Activated CD4-positive, CD25-positive, alpha-beta regulatory T cell (primary cell): ENCODE data around the gene RNU1-1.
"Not testable (repeated sequence)": the region's sequence is repeated elsewhere in the genome, so short reads cannot be mapped to it uniquely, and the experiment has no call there.

Experiments used
- DNase-seq, 4 experiments: peaks; one replicate each; lab custom pipeline; 2025; lab: John Stamatoyannopoulos, UW

Gene RNU1-1

DNA sequence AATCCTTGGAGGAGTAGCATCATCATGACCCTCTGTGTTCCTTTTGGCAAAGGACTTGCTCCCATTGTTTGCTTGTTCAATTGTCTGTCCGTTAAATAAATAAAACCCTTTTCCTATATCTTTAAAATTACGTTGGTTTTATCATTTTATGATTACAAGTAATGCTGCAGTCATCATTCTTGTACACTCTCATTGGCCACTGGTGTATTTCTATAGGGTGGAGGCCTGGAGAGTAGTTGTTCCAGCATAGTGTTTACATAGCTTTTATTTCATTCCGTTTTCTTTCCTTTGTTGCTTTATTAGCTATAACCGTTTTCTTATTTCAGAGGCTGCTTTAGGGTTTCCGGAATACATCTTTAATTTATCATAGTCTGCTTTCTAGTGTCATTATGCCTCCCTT, 7.6 kb upstream of the RNU1-1 start:
- DNase-seq = not testable (repeated sequence)

DNA sequence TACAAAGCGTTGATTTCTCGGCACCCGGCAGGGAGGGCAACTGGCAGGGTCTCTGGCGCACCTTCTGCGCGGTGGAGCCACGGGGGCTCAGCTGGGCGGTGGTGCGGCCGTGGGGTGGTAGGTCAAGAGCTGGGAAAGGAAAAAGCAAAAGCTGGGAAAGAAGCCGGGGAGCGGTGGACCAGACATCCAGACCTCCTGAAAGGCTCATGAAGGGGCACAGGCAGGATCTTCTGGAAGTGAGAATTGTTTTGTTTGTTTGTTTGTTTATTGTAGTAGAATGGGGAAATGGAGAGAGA, 7.2 kb upstream of the RNU1-1 start:
- DNase-seq = no peak

DNA sequence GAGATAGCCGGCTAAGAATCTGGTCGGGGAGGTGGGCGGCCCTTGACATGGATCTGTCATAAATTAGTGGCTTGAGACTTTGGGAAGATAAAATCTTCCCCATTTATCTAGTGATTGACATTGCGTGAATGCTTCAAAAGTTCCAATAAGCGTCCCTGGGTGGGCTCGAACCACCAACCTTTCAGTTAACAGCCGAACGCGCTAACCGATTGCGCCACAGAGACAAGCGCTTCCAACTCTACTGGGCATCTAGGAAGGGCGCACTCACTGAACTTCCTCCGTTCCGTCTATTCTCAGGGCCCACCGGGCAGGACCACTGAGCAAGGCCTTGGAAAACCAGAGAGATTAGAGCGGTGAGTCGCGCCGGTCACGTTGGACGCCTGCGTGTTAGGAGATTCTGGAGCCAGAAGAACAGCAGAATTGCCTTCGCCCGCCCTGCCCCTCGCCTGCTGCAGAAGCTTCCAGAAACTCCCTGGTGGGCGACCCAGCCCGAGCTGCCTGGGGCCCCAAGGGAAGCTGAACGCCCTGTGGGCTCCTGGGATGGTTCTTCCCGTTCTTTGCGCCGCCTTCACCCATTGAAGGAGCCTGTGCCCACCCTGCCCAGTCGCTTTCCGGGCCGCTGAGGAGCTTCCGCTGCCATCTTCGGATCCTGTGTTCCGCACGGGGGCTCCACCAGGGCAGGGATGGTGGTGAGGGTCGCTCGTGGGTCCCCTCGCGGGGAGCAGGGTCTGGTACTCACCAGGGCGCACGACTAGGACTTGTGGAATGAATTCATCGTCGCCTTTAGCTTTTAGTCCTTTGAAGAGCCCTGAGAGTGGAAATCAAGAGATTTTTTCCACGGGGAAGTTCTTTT, 6.6 kb upstream of the RNU1-1 start:
- not testable (repeated sequence) for DNase-seq

DNA sequence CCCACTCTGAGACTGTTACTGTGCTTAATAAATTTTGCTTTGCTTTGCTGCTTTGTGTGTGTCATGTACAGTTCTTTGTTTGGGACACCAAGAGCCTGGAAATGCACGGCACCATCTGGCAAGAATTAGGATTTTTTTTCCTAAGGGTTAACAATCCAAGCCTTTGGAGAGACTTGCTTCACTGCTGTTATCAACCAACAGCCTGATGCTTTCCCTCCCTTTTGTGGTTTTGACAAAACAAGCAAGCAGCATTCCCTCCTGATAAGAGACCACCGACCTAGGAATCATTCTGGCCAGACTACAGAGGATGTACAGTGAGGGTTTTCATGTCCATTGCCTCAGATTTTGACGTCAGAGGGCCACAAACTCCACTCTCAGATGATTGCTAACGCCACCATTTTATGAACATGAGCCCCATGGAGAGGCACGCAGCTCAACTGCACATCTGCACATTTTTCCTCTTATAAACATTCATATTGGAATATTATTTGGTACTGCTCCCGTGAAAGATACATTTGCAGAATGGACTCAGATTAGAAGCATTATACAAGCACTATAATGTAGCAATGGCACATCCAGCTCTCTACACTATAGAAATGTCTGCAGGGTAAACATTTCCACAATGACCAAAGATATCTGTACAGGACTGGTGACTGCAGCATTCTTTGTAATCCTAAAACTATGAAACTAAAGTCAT, 5.3 kb upstream of the RNU1-1 start:
- not testable (repeated sequence) for DNase-seq

DNA sequence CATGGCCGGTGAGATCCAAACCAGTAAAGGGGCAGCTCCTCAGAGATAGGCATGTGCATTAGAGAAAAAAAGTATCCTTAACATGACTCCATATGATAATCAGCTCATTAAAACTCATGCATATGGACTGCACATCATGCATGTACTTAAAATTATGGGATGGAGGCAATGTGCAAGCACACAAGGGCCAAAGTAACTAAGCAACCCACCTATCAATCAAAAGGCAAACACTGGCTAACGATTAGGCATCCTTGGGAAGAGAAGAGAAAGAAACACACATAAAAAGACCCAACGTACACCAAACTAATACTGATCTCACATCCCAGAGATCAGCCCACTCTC, 4.8 kb upstream of the RNU1-1 start:
- DNase-seq = not testable (repeated sequence)

DNA sequence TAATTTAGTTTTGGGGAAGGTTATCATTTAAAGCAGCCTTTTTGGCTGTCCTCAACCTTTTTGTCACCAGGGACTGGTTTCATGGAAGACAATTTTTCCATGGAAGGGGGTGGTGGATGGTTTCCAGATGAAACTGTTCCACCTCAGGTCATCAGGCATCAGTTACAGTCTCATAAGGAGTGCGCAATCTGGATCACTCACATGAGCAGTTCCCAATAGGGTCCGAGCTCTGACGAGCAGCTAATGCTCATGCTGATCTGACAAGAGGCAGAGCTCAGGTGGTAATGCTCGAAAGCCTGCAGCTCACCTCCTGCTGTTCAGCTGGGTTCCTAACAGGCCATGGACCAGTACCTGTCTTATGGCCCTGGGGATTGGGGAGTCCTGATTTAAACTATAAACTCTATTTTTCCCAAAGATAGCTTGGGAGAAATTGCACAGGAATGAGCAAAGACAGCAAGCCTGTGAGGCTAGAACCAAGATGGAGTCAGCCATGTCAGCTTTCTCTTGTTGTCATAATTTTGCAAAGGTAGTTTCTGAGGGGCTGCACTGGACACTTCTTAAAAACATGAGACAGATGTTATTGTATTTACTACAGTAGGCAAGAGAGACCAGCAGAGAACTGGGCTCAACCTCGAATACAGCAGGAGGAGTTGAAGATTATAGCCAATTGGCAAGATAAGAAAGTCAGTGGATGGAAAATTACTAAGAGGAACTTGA, 2.8 kb upstream of the RNU1-1 start:
- DNase-seq = not testable (repeated sequence)

DNA sequence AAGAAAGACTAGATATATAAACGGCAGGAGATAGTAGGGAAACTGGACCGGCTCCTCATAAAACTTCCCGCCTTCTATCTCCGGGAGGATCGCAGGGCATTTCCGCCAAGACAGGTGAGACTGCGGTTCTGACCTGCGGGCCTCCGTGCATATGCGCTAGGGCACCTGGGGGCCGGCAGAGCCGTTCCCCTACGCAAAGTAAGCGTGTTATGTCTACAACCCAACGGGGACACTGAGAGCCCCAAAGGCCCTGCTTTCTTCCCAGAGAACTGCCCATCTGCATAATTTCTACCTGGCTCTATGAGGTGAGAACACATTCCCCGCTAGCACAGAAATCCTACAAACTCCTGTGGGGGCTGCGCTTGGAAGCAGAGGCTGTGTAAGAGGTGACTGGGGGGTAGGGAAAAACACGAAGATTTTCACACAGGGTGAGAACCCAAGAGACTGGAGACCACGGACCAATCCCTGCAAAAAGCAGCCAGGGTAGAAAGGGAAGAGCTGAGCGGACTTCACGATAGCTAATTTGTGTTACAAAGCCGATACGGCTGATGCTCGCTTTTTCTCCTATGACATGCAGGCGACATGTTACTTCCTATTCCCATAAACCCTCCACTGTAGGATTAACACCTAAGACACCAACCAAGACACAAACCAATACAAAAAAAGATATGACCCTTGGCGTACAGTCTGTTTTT, 526 bp downstream of the RNU1-1 start:
- DNase-seq = peak in 2 of 4 experiments; percentile 42 to 65

DNA sequence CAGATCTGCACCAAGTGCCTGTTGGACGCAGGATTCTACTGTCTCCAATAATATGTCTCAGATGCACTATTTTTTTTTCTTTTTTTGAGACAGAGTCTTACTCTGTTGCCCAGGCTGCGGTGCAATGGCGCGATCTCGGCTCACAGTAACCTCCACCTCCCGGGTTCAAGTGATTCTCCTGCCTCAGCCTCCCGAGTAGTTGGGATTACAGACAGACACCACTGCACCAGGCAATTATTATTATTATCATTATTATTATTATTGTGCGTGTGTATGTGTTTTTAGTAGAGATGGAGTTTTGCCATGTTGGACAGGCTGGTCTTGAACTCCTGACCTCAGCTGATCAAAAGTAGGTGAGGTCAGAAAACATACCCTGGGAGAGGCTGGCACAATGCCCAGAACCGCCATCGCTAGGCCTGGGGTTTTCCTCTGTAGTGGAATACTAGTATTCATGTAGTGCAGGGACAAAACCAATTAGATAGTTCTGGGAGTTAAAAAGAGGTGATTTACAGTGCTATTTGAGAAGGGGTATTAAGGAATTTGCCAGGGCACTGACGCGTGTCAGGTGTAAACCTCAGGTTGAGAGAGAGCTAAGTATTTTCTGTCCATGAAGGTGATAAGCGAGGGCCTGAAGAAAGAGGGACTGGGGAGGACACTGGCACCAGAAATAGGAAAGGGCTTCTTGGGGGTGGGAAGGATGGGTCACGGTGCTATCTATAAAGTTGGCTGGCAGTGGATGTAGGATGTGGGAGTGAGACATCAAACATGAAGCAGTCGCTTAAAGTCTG, 1.3 kb downstream of the RNU1-1 start:
- DNase-seq = not testable (repeated sequence)

DNA sequence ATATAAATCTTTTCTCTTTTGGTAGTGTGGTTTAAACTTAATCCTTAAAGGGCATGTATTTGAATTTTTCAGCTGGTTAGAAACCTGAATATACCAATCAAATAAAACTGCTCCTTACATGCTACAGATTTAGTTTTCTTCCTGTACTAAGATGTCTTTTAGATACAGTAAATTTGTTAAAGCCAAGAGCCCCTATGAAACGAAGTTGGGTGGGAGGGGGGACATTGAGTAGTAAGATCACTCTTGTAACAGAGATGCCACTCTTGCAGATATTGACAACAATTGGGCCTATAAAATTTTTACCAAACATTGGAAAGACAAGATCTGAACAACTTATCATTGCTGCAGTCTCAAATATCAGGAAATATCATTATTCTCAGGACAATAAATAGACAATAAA, 2.2 kb downstream of the RNU1-1 start:
- not testable (repeated sequence) for DNase-seq

DNA sequence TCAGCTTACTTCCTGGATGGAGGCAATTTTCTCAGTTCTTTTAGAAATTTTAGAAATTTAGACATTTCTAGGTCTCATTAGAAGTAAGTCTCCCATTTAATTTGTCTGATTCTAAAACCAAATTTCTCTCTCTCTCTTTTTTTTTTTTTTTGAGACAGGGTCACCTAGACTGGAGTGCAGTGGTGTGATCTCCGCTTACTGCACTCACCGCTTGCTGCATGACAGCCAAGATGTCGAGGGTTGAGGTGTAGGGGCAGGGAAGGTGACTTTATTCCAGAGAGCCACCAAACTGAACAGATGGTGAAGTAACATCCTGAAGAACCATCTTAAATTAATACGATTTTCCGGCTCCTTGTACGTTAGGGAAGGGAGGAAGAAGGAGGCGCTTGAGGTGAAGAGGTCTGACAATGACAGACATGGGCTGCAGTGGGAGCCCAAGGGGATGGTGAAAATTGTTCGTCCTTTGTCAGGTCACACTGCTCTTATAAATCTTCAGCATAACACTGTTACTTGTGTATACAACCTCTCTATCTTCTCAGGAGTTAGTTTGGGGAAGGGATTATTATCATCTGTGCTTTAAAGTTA, 5.1 kb downstream of the RNU1-1 start:
- not testable (repeated sequence) for DNase-seq

DNA sequence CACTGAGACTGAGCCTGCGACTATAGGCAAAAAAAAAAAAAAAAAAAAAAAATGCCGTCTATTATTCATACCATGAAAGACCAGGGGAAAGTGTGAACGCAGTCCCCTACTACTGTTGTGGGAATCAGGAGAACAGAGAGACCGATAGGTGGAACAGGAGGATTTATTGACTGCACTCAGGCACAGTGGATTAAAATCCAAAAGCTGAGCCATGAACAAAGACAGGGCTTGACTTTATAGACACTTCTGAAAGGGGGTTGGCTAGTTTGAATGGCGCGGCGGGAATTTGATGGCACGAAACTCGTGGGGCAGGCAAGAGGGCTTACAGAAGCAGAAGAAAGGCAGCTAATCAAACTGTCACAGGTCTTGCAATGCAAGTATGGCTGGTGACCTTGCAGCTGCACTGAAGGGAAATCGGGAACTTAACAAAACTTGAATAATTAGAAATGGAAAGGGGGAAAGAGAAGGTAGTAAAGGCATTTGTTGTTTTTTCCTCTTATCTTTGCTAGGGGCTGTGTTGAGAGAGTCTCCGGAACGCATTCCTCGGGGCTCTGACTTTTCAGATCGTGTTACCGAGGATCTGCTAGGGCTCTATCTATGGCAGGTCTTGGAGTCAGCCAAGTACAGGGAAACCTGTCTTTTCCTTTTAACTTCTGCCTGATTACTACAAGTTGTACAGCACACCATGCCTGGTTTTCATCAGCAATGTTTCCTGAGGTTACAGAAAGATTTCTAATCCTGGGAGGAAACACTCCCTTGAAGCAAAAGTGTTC, 7.5 kb downstream of the RNU1-1 start:
- DNase-seq = not testable (repeated sequence)

DNA sequence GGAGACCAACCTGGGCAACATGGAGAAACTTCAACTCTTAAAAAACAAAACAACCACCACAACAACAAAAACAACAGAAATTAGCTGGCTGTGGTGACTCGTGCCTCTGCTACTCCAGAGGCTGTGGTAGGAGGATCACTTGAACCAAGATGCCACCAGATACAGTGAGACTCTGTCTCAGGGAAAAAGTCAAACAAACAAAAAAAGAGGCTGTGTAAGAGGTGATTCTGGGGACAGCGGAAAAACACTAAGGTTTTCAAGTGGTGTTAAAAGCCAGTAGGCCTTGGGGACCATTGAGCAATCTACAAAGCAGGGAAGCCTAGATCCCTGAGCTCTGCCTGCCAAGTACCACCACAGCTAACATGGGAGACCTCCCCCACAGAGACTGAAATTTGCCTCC, 8.2 kb downstream of the RNU1-1 start:
- not testable (repeated sequence) for DNase-seq

DNA sequence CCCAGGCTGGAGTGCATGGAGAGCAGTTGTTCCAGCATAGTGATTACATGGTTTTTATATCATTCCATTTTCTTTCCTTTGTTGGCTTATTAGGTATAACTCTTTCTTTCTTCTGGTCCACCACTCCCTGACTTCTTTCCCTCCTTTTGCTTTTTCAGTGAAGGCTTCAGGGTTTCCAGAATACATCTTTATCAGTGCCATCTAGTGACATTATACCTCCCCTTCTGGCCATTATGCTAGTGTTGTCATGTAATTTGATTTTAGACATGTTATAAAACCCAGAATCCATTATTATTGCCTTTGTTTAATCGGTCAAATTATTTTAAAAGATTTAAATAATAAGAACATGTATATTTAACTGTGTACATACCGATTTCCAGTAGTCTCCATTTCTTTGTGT, 10.6 kb downstream of the RNU1-1 start:
- no peak for DNase-seq

DNA sequence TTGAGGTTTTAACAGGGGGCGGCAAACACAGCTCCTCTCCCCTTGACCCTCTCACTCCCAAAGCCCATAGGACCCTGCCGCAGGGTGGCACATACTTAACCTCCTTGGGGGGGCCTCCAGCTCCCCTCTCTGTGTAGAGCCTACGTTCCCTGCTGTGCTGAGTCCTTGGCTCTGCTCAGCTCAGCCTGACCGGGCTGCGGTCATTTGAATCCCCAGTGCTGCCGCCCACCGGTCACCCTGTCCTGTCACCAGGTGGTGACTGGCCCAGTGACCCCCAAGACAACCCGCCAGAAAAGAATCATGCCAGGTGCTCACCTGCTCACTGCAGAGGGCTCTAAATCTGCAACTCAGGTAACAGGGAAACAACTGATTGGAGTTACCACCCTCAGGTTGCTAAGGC, 12.6 kb downstream of the RNU1-1 start:
- DNase-seq = not testable (repeated sequence)

DNA sequence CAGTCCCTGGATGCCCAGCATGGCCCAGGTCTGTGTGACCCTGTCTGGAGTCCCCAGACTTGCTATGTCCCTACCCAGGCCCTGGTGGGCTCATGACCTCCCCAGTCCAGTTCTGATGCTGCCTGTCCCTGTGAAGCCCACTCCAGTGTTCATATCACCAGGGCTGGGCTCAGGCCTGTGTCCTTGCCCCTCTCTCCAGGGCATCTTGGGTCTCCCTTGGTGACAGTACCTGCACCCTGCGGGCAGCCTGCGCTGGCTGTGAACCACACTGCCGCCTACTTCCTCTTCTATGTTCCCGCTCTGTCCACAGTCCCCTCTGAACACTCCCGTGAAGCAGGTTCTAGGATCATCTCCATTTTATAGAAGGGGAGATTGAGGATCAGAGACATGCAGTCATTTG, 13.1 kb downstream of the RNU1-1 start:
- not testable (repeated sequence) for DNase-seq

DNA sequence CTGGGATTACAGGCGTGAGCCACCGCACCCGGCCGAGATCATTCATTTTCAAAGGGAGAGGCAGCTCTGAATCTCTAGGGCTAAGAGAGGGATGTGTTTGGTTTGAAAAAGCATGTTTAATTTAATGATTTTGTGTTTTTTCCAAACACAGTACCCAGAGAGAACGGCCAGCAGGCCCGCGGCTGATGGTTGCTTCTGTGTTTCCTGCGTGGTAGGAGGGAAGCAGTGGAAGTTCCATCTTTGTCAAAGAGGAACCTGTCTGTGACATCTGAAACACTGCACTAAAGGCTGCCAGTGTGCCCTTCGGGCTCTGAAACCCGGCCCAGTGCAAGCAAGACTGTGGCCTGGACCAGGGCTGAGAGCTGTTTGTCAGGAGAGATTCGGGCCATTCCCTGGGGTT, 13.6 kb downstream of the RNU1-1 start:
- DNase-seq = not testable (repeated sequence)

DNA sequence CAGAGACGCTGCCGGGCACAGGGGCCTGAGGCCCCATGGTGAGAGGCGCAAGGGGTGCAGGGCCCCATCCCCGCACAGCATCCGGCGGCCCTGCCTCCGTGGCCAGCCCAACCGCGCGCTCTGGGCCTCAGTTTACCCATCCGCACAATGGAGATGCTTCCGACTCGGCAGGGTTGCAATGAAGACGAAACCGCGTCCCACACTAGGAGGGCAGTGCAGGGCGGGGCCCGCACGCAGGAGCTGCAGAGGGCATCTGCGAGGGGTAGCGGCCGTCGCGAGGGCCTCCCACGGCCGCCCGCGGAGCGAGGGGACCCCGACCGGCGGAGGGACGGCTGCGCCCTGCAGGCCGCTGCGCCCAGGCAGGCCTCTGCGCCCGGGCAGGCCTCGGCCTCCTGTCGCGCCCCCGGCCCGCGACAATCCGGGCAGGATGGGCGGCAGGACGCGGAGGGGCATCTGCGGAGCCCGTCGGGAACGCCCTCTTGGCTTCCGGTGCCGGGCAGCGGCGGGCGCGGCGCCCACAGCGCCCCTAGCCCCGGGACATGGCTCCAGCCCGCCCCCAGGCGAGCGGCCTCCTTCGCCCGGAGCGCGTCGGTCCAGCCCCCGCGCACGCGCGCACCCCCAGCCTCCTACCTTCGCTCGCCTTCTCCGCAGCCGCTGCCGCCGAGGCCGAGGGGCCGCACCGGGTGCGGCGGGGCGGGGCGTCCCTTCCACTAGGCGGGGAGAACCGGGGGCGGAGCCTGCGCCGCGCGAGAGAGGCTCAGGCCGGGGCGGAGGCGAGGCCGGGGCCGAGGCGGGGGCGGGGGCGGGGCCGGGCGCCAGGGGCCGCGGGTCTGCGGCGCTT, 15.3 kb downstream of the RNU1-1 start:
- DNase-seq = peak; percentile 64 to 75 (median 71)

DNA sequence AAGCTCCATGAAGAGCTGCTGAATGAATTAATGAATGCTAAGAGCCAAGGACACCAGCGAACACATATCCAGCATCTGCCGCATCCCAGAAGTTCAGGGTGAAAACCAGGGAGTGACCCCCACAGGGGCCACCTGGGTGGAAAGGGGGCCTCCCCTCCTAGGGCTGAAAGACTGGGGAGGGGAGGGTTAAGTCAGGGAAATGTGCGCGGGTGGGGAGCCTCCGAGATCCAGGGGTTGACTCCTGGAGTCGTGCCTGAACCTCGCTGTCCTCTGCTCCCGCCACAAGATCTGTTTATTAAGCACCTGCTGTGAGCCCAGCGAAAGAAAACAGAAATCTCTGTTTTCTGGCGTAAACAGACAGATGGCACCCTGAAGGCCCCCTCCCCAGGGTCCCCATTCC, 16.0 kb downstream of the RNU1-1 start:
- not testable (repeated sequence) for DNase-seq

DNA sequence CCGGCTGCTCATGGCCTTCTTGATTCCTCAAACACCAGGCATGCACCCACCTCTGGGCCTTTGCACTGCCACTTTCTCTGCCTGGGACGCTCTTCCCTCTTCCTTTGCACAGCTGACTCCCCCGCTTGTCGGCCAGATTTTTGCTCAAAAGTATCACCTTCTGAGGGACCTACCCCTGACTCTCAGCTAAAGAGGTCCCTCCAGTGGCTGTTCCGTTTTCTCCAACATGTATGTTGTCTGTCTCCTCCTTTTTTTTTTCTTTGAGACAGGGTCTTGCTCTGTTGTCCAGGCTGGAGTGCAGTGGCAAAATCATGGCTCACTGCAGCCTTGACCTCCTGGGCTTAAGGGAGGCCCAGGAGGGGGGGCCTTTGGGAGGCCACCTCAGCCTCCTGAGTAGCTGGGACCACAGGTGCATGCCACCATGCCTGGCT, 16.6 kb downstream of the RNU1-1 start:
- not testable (repeated sequence) for DNase-seq
